SK-N-SH (cell line): Measurements from ENCODE around the gene OSBP2. TPM values are rescaled to one million over a fixed set of nuclear protein-coding genes. Genes with fewer than 3 reads are reported as not detected.
A peak's percentile ranks its signal among the peaks of the same experiment; 100 is the strongest.

Source experiments
- CTCF ChIA-PET: fragments of 300-600, 350-600 bp; formaldehyde crosslinking; extraction: SDS; loops from one replicate; lab custom pipeline; 2021; lab: Yijun Ruan, JAX
- POLR2A ChIA-PET: fragments of 350-600 bp; sonication (Branson Sonifier 250); formaldehyde crosslinking; extraction: SDS; loops from one replicate; lab custom pipeline; 2020; ENCODE audit warnings: antibody characterized with exemption, inconsistent platforms; lab: Yijun Ruan, JAX
- DNase-seq: peaks from one replicate; pipeline ENCODE4 v3.0.0; 2012
- H2AFZ ChIP-seq: fragments of 200-600 bp; sonication (generic); 2 replicates; pipeline ENCODE4 v1.8.1; 2016; ENCODE audit warnings: antibody characterized with exemption, mild to moderate bottlenecking, low read depth
- H3F3A ChIP-seq: fragments of 200-600 bp; sonication (generic); replicated peaks from 2 replicates; pipeline ENCODE3; 2016; ENCODE audit warnings: antibody characterized with exemption, mild to moderate bottlenecking; ENCODE audit not compliant: insufficient read depth
- H3K27ac ChIP-seq, 2 experiments: fragments of 200-500 bp in 1 of 2; fragments of 200-600 bp in 1 of 2; sonication (Bioruptor generic) in 1 of 2; sonication (generic), shearing (Covaris generic) in 1 of 2; 2 replicates each; pipeline versions ENCODE4 v1.5.1 to v1.6.1; 2014 to 2016; ENCODE audit warnings: low read depth in 2 of 2, inconsistent platforms in 1 of 2, low read length in 1 of 2, mild to moderate bottlenecking in 1 of 2, mixed read lengths in 1 of 2
- H3K27me3 ChIP-seq: fragments of 200-600 bp; sonication (generic), shearing (Covaris generic); 2 replicates; pipeline ENCODE4 v1.6.1; 2016; ENCODE audit warnings: mixed run types; ENCODE audit not compliant: insufficient read depth
- H3K36me3 ChIP-seq, 2 experiments: fragments of 200-500 bp in 1 of 2; fragments of 200-600 bp in 1 of 2; sonication (Bioruptor generic) in 1 of 2; sonication (generic) in 1 of 2; replicated peaks in 1 of 2; 2 replicates each; pipeline versions ENCODE3 to v1.5.1; 2014 to 2016; ENCODE audit warnings: low read length in 1 of 2, mild to moderate bottlenecking in 1 of 2; ENCODE audit not compliant: insufficient read depth in 2 of 2, control insufficient read depth in 1 of 2
- H3K4me1 ChIP-seq, 2 experiments: fragments of 200-500 bp in 1 of 2; fragments of 200-600 bp in 1 of 2; sonication (Bioruptor generic) in 1 of 2; sonication (generic), shearing (Covaris generic) in 1 of 2; 2 replicates each; pipeline versions ENCODE4 v1.5.1 to v1.6.1; 2014 to 2016; ENCODE audit warnings: low read depth in 1 of 2, low read length in 1 of 2, mixed run types in 1 of 2; ENCODE audit not compliant: insufficient read depth in 2 of 2, control insufficient read depth in 1 of 2
- H3K4me2 ChIP-seq: fragments of 200-600 bp; sonication (generic), shearing (Covaris generic); 2 replicates; pipeline ENCODE4 v1.6.1; 2017; ENCODE audit warnings: mixed run types
- H3K4me3 ChIP-seq, 2 experiments: fragments of 200-500 bp in 1 of 2; fragments of 200-600 bp in 1 of 2; sonication (Bioruptor generic) in 1 of 2; sonication (generic), shearing (Covaris generic) in 1 of 2; 2 replicates each; pipeline versions ENCODE4 v1.5.1 to v1.8.1; 2014 to 2016; ENCODE audit warnings: low read depth in 2 of 2, inconsistent platforms in 1 of 2, low read length in 1 of 2, mild to moderate bottlenecking in 1 of 2, mixed read lengths in 1 of 2, moderate library complexity in 1 of 2
- H3K79me2 ChIP-seq: fragments of 200-600 bp; sonication (generic); 2 replicates; pipeline ENCODE4 v1.8.1; 2017; ENCODE audit warnings: mild to moderate bottlenecking; ENCODE audit not compliant: insufficient read depth
- H3K9ac ChIP-seq: fragments of 200-600 bp; sonication (generic); 2 replicates; pipeline ENCODE4 v1.6.1; 2017; ENCODE audit warnings: mixed run types
- H3K9me2 ChIP-seq: fragments of 200-600 bp; sonication (generic); 2 replicates; pipeline ENCODE4 v1.6.1; 2017; ENCODE audit warnings: mixed run types
- H3K9me3 ChIP-seq: fragments of 200-600 bp; sonication (generic); 2 replicates; pipeline ENCODE4 v1.6.1; 2017; ENCODE audit warnings: mixed run types, mild to moderate bottlenecking, moderate library complexity
- H4K20me1 ChIP-seq: fragments of 200-600 bp; sonication (generic); 2 replicates; pipeline ENCODE4 v1.6.1; 2017; ENCODE audit warnings: mild to moderate bottlenecking, mixed run types; ENCODE audit not compliant: insufficient read depth
- EZH2phosphoT487 ChIP-seq: fragments of 200-600 bp; sonication (generic); IDR thresholded peaks from 2 replicates; pipeline ENCODE4 v1.6.1; 2017; ENCODE audit warnings: low read depth, mixed run types, mild to moderate bottlenecking, antibody characterized with exemption, moderate library complexity, borderline replicate concordance
- FOXJ3 ChIP-seq: sonication (generic); formaldehyde crosslinking; IDR thresholded peaks from 2 replicates; pipeline ENCODE4 v1.5.1; 2020; ENCODE audit warnings: mild to moderate bottlenecking, missing genetic modification reagents
- GATA2 ChIP-seq: sonication (generic); formaldehyde crosslinking; IDR thresholded peaks from 2 replicates; pipeline ENCODE4 v1.5.0; 2020; ENCODE audit warnings: mild to moderate bottlenecking, missing genetic modification reagents
- RAD21 ChIP-seq: IDR thresholded peaks from 2 replicates; pipeline ENCODE4 v1.6.1; 2012; ENCODE audit warnings: mild to moderate bottlenecking, low read length
- RXRA ChIP-seq: IDR thresholded peaks from 2 replicates; pipeline ENCODE4 v1.4.0; 2012; ENCODE audit warnings: low read depth, mild to moderate bottlenecking, borderline replicate concordance
- SMC3 ChIP-seq: IDR thresholded peaks from 2 replicates; pipeline ENCODE4 v1.6.1; 2012; ENCODE audit warnings: low read depth, low read length, improper control_type of control experiment
- TAF1 ChIP-seq: IDR thresholded peaks from 2 replicates; pipeline ENCODE4 v1.6.1; 2012; ENCODE audit warnings: low read depth, mild to moderate bottlenecking, low read length, moderate library complexity, borderline replicate concordance
- TEAD4 ChIP-seq: IDR thresholded peaks from 2 replicates; pipeline ENCODE4 v1.4.0; 2012; ENCODE audit warnings: mild to moderate bottlenecking, borderline replicate concordance; ENCODE audit not compliant: insufficient read depth
- WGBS: methylation state at CpG from one replicate; pipeline ENCODE4 v1.1.6; 2017; ENCODE audit warnings: low lambda C conversion rate; 5-methylcytosine and 5-hydroxymethylcytosine counted together
- polyA plus RNA-seq, 3 experiments: library from polyadenylated mRNA; depleted of rRNA; stranded (reverse); fragments of >200 nt; gene quantifications; 2 replicates each; pipeline ENCODE4 v1.2.3, GENCODE V29; 2012
- TF ChIP-seq, protein P1 (sequence below): IDR thresholded peaks from 2 replicates; pipeline ENCODE4 v1.4.0; 2012; ENCODE audit warnings: low read depth, borderline replicate concordance
- TF ChIP-seq, protein P2 (sequence below): fragments of 200-600 bp; sonication (generic); IDR thresholded peaks from 2 replicates; pipeline ENCODE4 v1.6.1; 2017; ENCODE audit warnings: antibody characterized with exemption, mild to moderate bottlenecking, moderate library complexity
- TF ChIP-seq, protein P3 (sequence below): IDR thresholded peaks from 2 replicates; pipeline ENCODE4 v1.4.0; 2012; ENCODE audit warnings: low read depth, borderline replicate concordance
- TF ChIP-seq, protein P4 (sequence below): fragments of 150-350 bp; IDR thresholded peaks from 2 replicates; pipeline ENCODE4 v1.6.1; 2016; ENCODE audit warnings: mild to moderate bottlenecking, low read depth, low read length

The OSBP2 gene
- polyA plus RNA-seq, 1 of the 3 experiments (the other 2 are of a cell fraction), result 3.1 TPM

DNA sequence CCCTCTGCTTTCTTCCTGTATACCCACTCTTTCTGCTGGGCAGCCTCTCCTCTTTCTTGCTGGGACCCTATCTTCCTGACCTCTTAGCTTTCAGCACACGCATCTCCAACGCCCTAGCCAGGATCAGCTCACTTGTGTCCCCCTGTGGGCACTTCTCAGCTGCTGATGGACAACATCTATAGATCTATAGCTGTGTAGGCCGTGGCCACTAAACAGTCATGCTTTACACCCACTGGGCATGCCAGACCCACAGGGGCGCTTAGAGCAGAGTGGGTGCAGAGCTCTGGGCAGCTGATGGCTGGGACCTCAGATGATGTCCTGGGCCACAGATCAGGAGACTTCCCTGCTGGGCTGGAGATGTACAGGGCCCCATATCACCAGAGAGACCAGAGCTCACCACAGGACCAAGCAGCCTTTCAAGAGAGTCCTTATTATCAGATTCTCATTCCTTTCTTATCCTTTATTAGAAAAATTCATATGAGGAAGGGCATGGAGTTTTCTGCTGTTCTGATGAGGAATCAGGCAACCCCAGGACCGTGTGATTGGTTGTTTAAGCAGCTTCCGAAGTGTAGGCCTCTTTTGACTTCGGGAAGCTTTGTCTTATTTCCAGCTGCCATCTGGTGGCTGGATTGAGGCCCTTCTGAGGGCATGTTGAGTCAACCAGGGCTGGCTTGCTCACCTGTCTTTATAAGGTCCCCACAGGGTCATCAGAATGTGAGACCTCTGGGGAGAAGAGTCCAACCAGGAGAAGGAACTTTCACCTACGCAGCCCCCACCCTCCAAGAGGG, 60.5 kb downstream of the OSBP2 start:
- Histone ChIP-seq H3K36me3 (no peaks in the 10 kb centered on the region), H3K4me3 (no peak overlapping the region), H3K27ac (no peak overlapping the region), H3K9me3 (no peaks in the 10 kb centered on the region), H3K79me2 (no peaks in the 10 kb centered on the region), H3F3A (no peaks in the 10 kb centered on the region), H3K27me3 (no peaks in the 10 kb centered on the region), H2AFZ (0 out of 2 replicates have a peak overlapping the region, but pooled peaks have one; percentile 4), H3K4me2 (no peak overlapping the region), H3K4me1 (no peaks in the 10 kb centered on the region; a peak in 2 of 4 replicates), H4K20me1 (no peaks in the 10 kb centered on the region), H3K9ac (no peak overlapping the region), H3K9me2 (no peaks in the 10 kb centered on the region)
- peak; percentile 74 for DNase-seq
- ChIA-PET POLR2A (interaction anchor here (0.6 to 1.8 kb wide), 2 partner anchors 120 to 636 kb away, joined by 3 to 15 read pairs; partner anchors contain the start of gene SLC35E4), CTCF (interaction anchor here (0.6 to 7.9 kb wide), 41 partner anchors 8 to 311 kb away, joined by 3 to 162 read pairs (median 4); partner anchors contain the start of genes DUSP18, OSBP2, SLC35E4 and TCN2)
- TF ChIP-seq EZH2phosphoT487 (no peak), RAD21 (peak; percentile 96), RXRA (0 out of 2 replicates have a peak, but pooled peaks have one; percentile 6), SMC3 (peak; percentile 98)
- TF ChIP-seq, protein P1, sequence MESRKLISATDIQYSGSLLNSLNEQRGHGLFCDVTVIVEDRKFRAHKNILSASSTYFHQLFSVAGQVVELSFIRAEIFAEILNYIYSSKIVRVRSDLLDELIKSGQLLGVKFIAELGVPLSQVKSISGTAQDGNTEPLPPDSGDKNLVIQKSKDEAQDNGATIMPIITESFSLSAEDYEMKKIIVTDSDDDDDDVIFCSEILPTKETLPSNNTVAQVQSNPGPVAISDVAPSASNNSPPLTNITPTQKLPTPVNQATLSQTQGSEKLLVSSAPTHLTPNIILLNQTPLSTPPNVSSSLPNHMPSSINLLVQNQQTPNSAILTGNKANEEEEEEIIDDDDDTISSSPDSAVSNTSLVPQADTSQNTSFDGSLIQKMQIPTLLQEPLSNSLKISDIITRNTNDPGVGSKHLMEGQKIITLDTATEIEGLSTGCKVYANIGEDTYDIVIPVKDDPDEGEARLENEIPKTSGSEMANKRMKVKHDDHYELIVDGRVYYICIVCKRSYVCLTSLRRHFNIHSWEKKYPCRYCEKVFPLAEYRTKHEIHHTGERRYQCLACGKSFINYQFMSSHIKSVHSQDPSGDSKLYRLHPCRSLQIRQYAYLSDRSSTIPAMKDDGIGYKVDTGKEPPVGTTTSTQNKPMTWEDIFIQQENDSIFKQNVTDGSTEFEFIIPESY, result no peak
- TF ChIP-seq, protein P2, sequence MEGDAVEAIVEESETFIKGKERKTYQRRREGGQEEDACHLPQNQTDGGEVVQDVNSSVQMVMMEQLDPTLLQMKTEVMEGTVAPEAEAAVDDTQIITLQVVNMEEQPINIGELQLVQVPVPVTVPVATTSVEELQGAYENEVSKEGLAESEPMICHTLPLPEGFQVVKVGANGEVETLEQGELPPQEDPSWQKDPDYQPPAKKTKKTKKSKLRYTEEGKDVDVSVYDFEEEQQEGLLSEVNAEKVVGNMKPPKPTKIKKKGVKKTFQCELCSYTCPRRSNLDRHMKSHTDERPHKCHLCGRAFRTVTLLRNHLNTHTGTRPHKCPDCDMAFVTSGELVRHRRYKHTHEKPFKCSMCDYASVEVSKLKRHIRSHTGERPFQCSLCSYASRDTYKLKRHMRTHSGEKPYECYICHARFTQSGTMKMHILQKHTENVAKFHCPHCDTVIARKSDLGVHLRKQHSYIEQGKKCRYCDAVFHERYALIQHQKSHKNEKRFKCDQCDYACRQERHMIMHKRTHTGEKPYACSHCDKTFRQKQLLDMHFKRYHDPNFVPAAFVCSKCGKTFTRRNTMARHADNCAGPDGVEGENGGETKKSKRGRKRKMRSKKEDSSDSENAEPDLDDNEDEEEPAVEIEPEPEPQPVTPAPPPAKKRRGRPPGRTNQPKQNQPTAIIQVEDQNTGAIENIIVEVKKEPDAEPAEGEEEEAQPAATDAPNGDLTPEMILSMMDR, result peak; percentile 83
- 43% methylated on average over 8 of the region's 8 CpGs for WGBS

DNA sequence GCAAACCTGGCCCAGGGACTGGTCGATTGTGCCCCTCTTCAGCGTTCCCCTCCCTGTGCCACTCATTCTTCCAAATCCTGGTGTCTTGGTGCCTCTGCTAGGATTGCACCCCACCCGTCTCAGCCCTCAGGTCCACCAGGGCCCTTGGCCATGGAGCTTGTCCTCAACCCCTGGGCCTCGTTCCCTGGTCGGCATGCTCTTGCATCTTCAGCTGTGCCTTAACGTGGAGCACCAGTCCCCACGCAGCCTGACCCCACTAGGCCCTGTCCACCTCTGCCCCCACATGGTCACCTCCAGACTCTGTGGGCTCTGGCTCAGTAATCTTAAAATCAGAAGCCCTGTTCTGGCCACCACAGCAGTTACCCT, 61.1 kb downstream of the OSBP2 start:
- Histone ChIP-seq H3K4me2 (no peak overlapping the region), H3K9me3 (no peaks in the 10 kb centered on the region), H4K20me1 (no peaks in the 10 kb centered on the region), H2AFZ (no peak overlapping the region), H3K27ac (no peak overlapping the region), H3F3A (no peaks in the 10 kb centered on the region), H3K4me3 (no peak overlapping the region), H3K9ac (no peak overlapping the region), H3K4me1 (no peaks in the 10 kb centered on the region; a peak in 2 of 4 replicates), H3K36me3 (no peaks in the 10 kb centered on the region), H3K9me2 (no peaks in the 10 kb centered on the region), H3K79me2 (no peaks in the 10 kb centered on the region), H3K27me3 (no peaks in the 10 kb centered on the region)
- peak; percentile 19 for DNase-seq
- POLR2A ChIA-PET, result interaction anchor here (1.8 kb wide), 1 partner anchor 120 kb away, joined by 15 read pairs; the partner anchor contains the start of gene SLC35E4
- WGBS, result 79% methylated on average over 4 of the region's 7 CpGs
- CTCF ChIA-PET, result interaction anchor here (0.7 to 7.9 kb wide), 34 partner anchors 8 to 311 kb away, joined by 3 to 162 read pairs (median 4); partner anchors contain the start of genes DUSP18, OSBP2, SLC35E4 and TCN2
- TF ChIP-seq TEAD4 (no peak), TAF1 (no peak), FOXJ3 (no peak), GATA2 (no peak)
- TF ChIP-seq, protein P3, sequence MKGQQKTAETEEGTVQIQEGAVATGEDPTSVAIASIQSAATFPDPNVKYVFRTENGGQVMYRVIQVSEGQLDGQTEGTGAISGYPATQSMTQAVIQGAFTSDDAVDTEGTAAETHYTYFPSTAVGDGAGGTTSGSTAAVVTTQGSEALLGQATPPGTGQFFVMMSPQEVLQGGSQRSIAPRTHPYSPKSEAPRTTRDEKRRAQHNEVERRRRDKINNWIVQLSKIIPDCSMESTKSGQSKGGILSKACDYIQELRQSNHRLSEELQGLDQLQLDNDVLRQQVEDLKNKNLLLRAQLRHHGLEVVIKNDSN, result no peak
- TF ChIP-seq, protein P2, result no peak; the same call in 1 of the 2 replicates
- TF ChIP-seq, protein P4, sequence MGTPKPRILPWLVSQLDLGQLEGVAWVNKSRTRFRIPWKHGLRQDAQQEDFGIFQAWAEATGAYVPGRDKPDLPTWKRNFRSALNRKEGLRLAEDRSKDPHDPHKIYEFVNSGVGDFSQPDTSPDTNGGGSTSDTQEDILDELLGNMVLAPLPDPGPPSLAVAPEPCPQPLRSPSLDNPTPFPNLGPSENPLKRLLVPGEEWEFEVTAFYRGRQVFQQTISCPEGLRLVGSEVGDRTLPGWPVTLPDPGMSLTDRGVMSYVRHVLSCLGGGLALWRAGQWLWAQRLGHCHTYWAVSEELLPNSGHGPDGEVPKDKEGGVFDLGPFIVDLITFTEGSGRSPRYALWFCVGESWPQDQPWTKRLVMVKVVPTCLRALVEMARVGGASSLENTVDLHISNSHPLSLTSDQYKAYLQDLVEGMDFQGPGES, result no peak
